HG03060 (cell line): ENCODE data around the gene DGKD.

Source experiments
- ATAC-seq: cut with Tn5 transposase; IDR thresholded peaks from one replicate; pipeline ENCODE4 v1.9.1; 2021; ENCODE audit warnings: low read depth, moderate number of reproducible peaks; ENCODE audit not compliant: unreplicated experiment

The DGKD gene

DNA sequence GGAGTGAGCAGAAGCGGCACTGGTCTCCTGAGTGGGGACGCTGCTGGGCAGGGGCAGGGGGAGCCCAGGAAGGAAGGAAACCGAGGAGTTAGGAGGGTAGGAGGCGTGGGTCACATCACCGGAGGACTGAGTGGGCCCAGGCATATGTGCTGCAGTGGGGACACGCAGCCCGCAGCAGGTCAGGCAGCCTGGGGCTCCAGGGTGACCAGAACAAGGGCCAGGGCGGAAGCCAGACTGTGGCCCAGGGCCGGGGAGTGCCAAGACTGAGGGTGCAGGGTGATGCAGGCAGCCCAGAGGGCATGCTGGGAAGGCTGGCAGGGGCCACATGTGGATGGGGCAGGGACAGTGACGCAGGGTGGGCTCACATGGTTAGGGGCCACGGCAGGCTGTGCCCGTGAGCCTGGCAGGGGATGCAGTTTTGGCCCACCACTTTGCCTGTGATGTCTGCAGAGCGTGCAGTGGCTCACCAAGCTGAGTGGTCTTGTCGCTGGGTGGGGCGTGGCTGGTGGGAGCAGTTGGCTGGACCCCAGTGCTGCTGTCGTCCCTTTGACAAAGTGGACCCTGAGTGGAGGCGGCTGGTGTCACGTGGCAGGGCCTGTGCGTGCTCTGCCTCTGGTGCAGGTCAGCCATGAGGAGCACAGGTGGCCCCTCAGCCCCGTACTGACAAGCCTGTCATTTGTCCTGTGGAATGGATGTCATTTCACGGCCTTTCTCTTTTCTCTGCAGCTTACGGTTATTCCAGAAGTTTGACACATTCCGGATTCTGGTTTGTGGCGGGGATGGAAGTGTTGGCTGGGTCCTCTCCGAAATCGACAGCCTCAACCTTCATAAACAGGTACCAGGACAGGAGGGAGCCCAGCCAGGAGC, 87.1 kb downstream of the DGKD start:
- no peak for ATAC-seq

DNA sequence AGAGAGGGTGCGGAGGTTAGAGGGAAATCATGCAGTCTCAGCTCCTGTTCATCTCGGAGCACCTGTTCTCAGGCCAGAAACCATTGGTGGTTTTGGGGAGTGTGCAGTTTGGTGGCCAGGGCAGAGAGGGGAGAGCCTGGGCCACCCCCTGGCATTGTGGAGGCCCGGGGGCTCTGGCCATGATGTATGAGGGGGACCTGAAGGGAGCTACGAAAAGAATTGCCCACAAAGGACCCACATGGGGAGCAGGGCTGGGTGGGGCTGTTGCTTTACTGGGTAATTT, 87.7 kb downstream of the DGKD start:
- ATAC-seq: no peak

GRCh38 chr2:233443511-233444183, 89.4 kb downstream of the DGKD start:
- ATAC-seq: no peak

GRCh38 chr2:233444501-233444900, 90.2 kb downstream of the DGKD start:
- no peak for ATAC-seq

DNA sequence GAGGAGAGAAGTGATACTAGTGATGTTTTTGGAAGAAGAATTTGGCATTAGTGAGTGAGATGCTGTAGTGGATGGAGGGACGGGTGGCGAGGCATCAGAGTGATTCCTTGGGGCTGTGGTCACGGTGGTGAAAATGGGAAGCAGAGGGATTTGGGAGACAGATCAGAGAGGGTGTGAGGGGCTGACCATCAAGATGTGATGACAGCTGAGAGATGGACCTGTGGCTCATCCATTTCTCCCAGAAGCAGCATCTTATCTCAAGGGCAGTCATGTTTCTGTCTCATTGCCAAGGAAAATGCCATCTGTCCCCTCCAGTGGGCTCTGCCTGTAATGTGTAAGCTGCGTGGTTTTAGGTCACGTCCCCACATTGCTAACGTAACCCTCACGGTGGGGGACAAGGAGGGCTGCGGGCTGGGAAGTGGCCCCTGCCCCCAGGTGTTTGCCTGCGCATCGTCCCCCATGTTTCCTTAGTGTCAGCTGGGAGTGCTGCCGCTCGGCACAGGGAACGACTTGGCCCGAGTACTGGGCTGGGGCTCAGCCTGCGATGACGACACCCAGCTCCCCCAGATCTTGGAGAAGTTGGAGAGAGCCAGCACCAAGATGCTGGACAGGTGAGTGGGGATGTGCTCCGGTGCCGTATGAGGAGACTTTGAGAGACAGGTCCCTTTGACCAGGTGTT, 91.0 kb downstream of the DGKD start:
- no peak for ATAC-seq

DNA sequence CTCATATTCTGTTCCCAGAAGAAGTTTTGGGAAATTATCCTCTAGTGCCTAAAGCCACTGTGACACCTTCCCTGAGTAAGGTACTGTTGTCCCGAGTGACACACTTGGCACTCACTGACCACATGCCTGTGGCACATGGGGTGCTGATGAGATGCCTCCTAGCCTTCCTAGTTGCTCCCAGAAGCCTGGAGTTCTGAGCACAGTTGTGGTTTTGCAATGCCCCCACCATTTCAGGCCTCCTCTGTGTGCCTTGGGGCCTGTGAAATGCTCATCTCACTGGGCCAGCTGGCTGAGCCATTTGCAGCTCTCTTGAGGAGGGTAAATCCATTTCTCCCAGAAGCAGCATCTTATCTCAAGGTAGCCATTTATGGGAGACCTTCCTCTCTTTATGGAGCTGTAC, 91.8 kb downstream of the DGKD start:
- no peak for ATAC-seq

DNA sequence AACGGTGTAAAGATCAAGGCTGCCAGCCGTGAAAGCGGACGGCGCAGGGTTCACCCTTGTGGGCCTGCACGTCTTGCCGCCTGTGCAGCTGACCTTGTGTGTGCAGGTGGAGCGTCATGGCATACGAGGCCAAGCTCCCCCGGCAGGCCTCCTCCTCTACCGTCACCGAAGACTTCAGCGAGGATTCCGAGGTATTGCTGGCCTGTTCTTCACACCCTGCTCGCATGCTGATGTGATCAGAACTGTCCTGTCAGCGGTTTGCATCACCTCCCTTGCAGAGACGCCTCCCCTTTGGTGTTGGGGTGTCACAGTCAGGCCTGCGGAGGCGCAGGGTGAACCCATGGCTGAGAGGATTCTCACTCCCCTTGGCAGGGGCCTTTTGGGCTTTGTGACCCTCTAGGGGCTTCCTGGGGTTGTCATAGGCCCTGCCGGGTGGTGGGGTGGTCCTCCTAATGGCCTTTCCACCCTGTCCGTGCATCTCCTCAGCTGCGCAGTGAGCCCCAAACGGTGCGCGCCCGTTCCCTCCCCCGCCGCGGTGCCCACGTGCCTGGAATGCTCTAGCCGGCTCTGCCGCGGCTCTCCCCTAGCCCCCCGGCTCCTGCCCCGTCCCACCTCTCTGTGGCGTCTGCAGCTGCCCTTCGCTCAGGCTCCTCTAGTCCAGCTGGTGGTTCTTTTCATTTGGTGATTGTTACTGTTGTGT, 92.5 kb downstream of the DGKD start:
- no peak for ATAC-seq

DNA sequence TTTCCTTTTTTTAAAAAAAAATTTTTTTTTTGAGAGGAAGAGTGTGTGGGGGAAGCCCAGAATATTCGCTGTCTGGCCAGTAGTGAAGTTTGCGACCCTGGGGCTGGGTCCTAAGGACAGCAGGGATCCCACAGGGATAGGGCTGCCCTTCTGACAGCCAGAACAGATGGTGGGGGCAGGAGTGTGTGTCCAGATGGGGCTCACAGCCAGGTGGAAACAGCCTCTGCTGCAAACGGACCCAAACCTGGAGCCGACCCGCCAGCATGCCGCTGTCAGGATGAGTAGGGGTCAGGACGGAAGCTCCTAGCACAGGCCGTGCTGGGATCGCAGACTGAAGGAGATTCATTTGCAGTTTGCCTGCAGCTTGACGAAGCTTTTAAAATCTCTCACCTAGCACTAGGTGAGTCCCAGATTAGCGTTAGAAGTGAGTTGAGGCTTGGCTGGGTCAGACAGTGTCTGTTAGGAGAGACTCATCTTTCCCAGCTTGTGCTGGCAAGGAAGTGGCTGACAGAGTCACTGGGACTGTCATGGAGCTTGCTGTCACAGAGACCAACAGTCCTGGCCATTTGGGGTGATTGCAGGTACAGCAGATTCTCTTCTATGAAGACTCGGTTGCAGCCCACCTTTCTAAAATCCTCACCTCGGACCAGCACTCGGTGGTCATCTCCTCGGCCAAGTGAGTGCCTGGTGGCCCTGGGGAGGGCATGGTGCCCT, 93.4 kb downstream of the DGKD start:
- no peak for ATAC-seq

- ATAC-seq: no peak
These were observed 93.9 kb downstream of the DGKD start for GRCh38 chr2:233448220-233448559.

DNA sequence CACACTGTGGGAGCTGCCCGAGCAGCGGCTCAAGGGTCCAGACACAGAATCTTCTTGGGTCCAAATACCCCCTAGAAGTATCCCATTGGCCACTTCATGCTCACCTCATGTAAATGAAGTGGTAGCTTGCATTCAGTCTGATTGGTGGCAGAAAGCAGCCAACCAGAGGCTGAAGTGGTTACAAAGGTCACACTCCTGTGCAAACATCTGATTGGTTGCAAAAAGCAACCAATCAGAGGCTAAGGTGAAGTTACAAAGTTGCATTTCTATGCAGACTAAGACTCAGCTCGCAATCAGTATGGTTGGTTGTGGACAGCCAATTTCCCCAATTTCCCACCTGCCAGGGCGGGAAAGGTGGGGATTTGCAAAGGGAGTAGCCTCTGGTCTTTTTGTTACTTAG, 94.3 kb downstream of the DGKD start:
- no peak for ATAC-seq

GRCh38 chr2:233449081-233449901, 95.0 kb downstream of the DGKD start:
- no peak for ATAC-seq

- no peak for ATAC-seq
These were observed 95.9 kb downstream of the DGKD start for GRCh38 chr2:233449921-233450863.

- ATAC-seq: no peak
These were observed 96.7 kb downstream of the DGKD start for GRCh38 chr2:233450864-233451575.

DNA sequence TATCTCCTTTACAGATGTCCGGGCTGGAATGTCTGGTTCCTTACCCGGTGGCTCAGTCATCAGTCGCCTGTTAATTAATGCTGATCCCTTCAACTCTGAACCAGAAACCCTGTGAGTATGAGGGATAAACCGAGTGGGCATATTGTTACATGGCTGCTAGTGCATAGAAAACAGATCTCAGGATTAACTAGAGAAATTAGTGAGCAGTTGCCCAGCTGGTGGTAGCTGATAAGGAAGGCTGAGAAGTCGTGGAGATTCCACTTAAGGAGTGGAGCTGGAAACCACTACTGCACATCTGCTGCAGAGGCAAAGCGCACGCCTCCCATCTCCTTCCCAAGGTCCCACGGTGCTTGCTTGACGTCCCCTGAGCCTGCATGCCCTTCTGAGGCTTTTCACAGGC, 97.7 kb downstream of the DGKD start:
- no peak for ATAC-seq

DNA sequence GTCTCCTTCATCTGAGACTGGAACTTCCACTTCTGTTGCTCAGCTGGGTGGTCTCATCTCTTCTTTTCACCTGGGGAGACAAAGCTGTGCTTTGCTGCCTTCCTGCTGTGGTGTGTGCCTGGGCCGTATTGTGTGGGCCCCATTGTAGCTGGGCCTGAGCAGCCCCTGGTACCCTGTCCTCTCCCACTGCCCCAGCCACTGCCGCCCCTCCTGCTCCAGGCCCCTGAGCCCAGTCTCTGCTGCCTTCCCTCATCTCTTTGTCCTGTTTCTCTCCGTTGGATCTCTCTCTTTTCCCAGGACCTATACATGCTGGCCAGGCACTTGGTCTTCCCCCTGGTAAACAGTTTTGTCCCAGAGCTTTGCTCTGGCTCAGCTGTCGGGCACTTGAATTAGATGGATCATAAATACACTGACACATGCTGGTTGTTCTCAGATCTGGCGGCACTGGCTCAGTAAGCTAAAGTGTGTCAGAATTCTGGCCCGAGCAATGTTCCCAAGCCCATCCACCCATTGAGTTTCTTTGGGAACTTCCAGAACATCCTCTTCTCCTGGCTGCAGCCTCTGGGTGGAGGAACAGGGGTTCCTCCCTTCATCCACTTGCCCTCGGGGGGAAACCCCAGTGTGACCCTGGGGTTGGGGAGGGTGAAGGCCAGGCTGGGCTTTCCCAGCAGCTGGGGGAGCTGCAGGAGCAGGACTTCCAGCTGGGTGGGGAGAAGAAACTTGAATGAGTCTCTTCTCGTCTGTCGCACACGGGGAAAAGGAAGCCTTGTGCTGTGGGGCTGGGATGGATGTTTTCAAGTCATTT, 99.0 kb downstream of the DGKD start:
- ATAC-seq: no peak

DNA sequence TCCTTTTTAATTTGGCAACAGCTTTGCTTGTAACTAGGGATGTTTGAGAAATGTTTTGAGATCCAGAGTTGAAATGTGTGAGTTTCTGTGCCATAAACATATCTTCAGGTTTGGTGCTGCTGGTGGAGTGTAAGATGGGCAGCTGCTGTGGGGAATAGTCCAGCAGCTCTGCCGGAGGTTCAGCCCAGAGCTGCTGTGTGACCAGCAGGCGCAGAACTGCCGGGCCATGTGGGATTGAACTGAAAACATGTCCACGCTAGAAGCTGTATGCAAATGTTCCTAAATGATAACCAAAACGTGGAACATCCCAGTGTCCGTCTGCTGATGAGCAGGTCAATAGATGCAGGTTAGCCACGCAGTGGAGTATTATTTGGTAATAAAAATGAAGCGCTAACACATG, 99.6 kb downstream of the DGKD start:
- ATAC-seq: no peak

DNA sequence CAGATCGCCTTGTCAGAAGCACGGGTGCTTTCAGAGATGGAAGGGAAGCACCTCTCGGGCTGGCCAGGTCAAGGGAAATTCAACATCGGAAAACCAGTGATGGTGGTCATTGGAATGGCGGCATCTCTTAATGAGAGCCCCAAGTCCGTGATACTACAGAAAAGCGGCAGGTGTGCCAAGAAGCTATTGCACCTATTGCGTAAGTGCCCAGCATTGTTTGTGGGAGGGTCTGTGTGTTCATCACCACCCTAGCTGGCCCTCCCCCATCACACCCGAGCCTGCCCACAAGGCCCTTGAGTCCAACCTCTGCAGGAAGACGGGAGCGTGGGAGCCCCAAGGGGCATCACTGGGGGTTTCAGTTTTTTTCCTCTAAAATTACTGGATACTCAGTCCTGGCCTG, 100.7 kb downstream of the DGKD start:
- ATAC-seq: no peak
